ENCODE measurements around the gene IP6K3.

IP6K3 gene

DNA sequence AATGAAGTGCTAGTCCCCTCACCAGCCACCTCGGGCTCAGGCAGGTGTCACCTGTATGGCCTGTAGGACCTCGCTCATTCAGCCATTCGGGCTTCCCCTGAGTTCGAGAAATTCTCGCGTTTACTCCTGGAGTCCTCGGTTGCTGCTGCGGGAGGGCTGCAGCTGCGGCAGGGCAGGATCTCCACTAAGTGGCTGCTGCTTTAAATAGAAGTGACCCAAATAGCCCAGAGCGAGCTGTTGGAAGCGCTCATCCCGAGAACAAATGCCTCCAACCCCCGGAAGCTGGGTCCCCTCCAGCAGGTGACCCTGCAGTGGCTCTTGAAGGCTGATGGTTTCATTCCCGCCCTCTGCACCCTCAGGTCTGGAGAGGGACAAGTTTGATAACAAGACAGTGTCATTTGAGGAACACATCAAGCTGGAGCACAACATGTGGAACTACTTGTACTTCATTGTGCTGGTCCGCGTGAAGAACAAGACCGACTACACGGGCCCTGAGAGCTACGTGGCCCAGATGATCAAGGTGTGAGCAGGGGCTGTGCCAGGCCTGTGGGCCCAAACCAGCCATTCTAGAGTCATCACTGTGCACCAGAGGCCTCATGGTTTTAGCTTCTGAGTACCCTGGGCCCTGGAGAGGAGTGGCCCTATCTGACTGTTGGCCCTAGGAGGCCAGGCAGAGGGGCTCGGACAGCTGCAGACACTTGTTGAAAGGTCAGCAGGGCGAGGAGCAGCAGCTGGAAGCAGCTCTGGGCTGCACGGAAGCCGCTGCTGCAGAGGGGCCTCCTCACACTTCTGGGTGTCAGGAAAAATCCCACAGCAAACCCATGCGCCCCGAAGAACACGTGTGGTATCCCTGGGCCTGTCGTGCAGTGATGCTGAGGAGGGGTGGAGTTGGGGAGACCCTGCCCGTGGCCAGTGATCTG lies 53.3 kb downstream of the IP6K3 start:
- H3K36me3 Mint-ChIP-seq (ENCODE audit: low read depth): peaks cover 69% of the 10 kb centered on the region

DNA sequence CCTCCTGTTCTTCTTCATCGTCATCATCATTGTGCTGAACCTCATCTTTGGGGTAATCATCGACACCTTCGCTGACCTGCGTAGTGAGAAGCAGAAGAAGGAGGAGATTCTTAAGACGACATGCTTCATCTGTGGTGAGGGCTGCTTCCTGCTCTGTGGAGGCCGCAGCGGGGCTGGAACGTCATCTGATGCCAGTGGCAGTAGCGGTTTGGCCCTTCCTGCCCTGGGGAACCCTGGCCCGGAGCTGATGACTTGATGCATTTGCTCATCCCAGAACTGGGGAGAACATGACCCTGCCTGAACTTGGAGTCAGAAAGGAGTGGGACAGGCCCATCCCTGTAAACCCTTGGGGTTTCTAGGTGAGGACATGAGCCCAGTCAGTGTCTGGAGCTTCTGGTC lies 53.9 kb downstream of the IP6K3 start:
- Mint-ChIP-seq H3K4me1 (ENCODE audit: low read depth) (peaks cover 65% of the 10 kb centered on the region), H3K9me3 (no peaks in the 10 kb centered on the region), H3K27ac (peak overlapping the region; percentile 86), H3K36me3 (ENCODE audit: low read depth) (peaks cover 65% of the 10 kb centered on the region), H3K27me3 (no peaks in the 10 kb centered on the region), H3K4me3 (peak overlapping the region; percentile 56)

More for the DNA sequence above, 53.3 kb downstream of the IP6K3 start:
- peak overlapping the region; percentile 87 for H3K27ac Mint-ChIP-seq
- H3K27me3 Mint-ChIP-seq: no peaks in the 10 kb centered on the region
- H3K4me1 Mint-ChIP-seq (ENCODE audit: low read depth): peaks cover 71% of the 10 kb centered on the region
- H3K4me3 Mint-ChIP-seq: no peak overlapping the region
- H3K9me3 Mint-ChIP-seq: no peaks in the 10 kb centered on the region

DNA sequence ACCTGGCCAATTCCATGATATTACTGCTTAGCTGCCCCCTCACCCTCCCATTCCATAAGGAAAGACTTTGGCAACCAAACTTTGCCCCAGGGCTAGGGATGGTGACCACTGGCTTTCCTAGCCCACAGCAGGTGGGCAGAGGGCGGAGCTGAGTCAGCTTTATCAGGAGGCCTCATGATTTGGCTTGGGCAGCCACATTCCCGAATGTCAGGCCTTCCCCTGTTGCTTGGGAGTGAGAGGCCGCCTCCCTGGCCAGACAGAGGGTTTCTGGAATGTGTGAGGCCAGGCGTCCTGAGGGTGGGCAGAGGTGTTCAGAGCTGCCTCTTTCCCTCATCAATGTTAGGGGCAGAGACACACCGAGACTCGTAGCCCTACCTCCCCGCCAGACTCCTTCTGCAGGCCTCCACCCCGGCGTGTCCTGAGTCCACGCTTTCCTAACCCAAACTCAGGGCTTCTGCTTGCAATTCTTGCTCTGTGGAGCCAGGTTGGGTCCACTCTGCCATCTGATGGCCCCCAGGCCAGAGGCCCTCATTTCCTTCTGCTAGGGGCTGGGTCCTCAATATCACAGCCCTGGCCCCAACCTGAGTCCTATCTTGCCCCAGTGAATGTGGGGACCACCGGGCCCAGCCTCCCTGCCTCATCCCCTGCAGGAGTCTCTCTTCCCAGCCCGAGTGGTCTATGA lies 54.5 kb downstream of the IP6K3 start:
- Mint-ChIP-seq H3K36me3 (ENCODE audit: low read depth) (peaks cover 60% of the 10 kb centered on the region), H3K27ac (peak overlapping the region; percentile 86), H3K4me3 (peak overlapping the region; percentile 56), H3K9me3 (no peaks in the 10 kb centered on the region), H3K4me1 (ENCODE audit: low read depth) (peaks cover 60% of the 10 kb centered on the region), H3K27me3 (no peaks in the 10 kb centered on the region)

DNA sequence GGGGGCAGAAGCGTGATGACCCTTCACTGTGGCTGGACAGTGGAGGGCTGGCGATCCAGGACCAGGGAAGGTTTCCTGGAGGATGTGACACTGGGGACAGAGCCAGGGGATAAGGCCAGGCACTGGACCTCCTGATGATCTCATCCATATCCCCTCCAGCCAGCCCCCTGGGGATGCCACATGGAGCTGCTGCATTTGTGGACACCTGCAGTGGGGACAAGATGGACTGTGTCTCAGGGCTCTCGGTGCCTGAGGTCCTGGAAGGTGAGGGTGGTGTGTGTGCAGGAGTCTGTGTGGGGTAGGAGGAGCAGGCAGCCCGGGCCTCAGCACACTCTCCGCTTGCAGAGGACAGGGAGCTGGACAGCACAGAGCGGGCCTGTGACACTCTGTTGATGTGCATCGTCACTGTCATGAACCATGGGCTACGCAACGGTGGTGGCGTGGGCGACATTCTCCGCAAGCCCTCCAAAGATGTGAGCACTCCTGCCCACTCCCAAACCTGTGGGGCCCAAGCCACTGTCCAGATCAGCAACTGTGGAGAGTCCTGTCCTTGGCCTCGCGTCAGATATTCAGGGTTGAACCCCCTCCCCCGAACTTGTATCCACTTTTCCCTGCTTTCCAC lies 55.1 kb downstream of the IP6K3 start:
- peaks cover 53% of the 10 kb centered on the region for H3K4me1 Mint-ChIP-seq (ENCODE audit: low read depth)
- no peak overlapping the region for H3K4me3 Mint-ChIP-seq
- H3K27me3 Mint-ChIP-seq: no peaks in the 10 kb centered on the region
- H3K9me3 Mint-ChIP-seq: no peaks in the 10 kb centered on the region
- peaks cover 60% of the 10 kb centered on the region for H3K36me3 Mint-ChIP-seq (ENCODE audit: low read depth)
- H3K27ac Mint-ChIP-seq: peak overlapping the region; percentile 52

DNA sequence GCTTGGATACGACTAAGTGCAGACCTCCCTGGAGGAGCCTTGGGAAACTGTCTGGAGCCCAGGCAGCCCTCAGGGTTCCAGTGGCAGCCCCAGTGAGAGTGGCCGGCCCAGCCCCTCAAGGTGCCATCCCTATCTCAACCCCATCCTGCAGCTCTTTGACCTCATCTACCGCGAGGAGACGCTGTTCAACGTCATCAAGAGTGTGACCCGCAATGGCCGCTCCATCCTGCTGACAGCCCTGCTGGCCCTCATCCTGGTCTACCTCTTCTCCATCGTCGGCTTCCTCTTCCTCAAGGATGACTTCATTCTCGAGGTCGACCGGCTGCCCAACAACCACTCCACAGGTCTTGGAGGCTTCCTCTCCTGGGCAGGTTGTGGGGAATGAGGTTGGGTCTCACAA lies 55.9 kb downstream of the IP6K3 start:
- H3K27ac Mint-ChIP-seq: no peak overlapping the region
- H3K27me3 Mint-ChIP-seq: no peaks in the 10 kb centered on the region
- no peak overlapping the region for H3K4me3 Mint-ChIP-seq
- H3K9me3 Mint-ChIP-seq: no peaks in the 10 kb centered on the region
- peaks cover 45% of the 10 kb centered on the region for H3K4me1 Mint-ChIP-seq (ENCODE audit: low read depth)
- H3K36me3 Mint-ChIP-seq (ENCODE audit: low read depth): peaks cover 58% of the 10 kb centered on the region

DNA sequence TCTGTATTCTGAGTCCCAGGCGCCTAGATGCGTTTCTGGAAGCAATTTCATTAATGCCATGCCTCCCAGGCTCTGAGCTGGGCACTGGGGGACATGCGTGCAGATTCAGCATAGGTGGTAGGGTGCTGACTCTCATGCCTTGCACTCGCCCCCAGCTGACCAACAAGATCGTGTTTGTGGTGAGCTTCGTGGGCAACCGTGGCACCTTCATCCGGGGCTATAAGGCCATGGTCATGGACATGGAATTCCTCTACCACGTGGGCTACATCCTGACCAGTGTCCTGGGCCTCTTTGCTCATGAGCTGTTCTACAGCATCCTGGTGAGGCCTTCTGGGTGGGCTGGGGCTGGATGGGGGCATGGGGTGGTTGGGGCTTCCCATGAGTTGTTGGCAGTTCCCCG lies 56.8 kb downstream of the IP6K3 start:
- no peak overlapping the region for H3K4me3 Mint-ChIP-seq
- H3K9me3 Mint-ChIP-seq: no peaks in the 10 kb centered on the region
- H3K27me3 Mint-ChIP-seq: no peaks in the 10 kb centered on the region
- peaks cover 36% of the 10 kb centered on the region for H3K4me1 Mint-ChIP-seq (ENCODE audit: low read depth)
- H3K36me3 Mint-ChIP-seq (ENCODE audit: low read depth): peaks cover 59% of the 10 kb centered on the region
- no peak overlapping the region for H3K27ac Mint-ChIP-seq

DNA sequence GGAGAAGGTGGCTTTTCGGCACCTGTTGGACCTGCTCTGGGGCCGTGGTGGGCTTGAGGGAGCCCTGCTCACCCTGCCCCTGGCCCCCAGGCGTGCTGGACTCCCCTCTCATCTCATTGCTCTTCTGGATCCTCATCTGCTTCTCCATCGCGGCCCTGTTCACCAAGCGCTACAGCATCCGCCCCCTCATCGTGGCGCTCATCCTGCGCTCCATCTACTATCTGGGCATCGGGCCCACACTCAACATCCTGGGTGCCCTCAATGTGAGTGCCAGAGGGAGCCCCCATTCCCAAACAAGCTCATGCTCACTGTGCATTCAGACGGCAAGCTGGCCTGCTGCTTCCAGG lies 57.6 kb downstream of the IP6K3 start:
- H3K4me3 Mint-ChIP-seq: no peak overlapping the region
- peaks cover 29% of the 10 kb centered on the region for H3K4me1 Mint-ChIP-seq (ENCODE audit: low read depth)
- H3K9me3 Mint-ChIP-seq: no peaks in the 10 kb centered on the region
- no peaks in the 10 kb centered on the region for H3K27me3 Mint-ChIP-seq
- no peak overlapping the region for H3K27ac Mint-ChIP-seq
- H3K36me3 Mint-ChIP-seq (ENCODE audit: low read depth): peaks cover 55% of the 10 kb centered on the region

DNA sequence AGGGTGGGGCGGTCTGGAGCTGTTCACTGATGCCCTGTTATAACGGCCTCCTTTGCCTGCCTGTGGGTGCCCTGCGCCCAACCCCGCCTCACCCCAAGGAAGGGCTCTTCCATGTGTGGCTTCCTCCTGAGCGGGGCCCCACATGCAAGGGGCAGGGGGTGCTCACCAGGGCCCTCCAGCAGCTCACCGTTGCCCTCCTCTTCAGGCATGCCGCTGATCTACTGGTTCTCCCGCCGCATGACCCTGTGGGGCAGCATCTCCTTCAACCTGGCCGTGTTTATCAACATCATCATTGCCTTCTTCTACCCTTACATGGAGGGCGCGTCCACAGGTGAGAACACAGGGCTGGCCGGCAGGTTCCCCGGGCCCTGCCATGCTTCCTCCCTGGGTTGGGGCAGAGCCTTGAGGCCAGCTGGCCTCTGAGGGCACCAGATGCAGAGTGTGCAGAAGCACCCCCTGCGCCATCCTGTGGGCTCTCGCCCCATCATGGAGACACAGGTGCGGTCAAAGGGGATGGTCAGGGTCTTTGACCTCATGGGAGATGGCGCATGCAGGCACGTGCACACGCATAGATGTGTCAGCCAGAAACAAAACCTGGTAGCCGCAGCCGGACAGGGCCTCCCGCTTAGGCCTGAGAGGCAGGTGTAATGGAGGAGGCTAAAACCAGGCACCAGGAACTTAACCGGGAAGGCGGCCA lies 58.1 kb downstream of the IP6K3 start:
- no peak overlapping the region for H3K4me3 Mint-ChIP-seq
- H3K27me3 Mint-ChIP-seq: no peaks in the 10 kb centered on the region
- no peaks in the 10 kb centered on the region for H3K9me3 Mint-ChIP-seq
- peaks cover 54% of the 10 kb centered on the region for H3K36me3 Mint-ChIP-seq (ENCODE audit: low read depth)
- peaks cover 27% of the 10 kb centered on the region for H3K4me1 Mint-ChIP-seq (ENCODE audit: low read depth)
- H3K27ac Mint-ChIP-seq: no peak overlapping the region

DNA sequence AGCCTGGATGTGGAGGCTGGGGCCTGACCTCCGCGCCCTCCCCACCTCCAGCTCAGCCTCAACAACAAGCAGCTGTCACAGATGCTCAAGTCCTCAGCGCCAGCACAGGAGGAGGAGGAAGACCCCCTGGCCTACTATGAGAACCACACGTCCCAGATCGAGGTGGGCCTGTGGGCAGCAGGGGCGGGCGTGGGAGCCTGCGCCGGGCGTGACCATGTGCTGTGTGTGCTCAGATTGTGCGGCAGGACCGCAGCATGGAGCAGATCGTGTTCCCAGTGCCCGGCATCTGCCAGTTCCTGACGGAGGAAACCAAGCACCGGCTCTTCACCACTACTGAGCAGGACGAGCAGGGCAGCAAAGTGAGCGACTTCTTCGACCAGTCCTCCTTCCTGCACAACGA lies 58.7 kb downstream of the IP6K3 start:
- H3K4me1 Mint-ChIP-seq (ENCODE audit: low read depth): peaks cover 27% of the 10 kb centered on the region
- H3K4me3 Mint-ChIP-seq: no peak overlapping the region
- no peak overlapping the region for H3K27ac Mint-ChIP-seq
- no peaks in the 10 kb centered on the region for H3K27me3 Mint-ChIP-seq
- peaks cover 55% of the 10 kb centered on the region for H3K36me3 Mint-ChIP-seq (ENCODE audit: low read depth)
- H3K9me3 Mint-ChIP-seq: no peaks in the 10 kb centered on the region

DNA sequence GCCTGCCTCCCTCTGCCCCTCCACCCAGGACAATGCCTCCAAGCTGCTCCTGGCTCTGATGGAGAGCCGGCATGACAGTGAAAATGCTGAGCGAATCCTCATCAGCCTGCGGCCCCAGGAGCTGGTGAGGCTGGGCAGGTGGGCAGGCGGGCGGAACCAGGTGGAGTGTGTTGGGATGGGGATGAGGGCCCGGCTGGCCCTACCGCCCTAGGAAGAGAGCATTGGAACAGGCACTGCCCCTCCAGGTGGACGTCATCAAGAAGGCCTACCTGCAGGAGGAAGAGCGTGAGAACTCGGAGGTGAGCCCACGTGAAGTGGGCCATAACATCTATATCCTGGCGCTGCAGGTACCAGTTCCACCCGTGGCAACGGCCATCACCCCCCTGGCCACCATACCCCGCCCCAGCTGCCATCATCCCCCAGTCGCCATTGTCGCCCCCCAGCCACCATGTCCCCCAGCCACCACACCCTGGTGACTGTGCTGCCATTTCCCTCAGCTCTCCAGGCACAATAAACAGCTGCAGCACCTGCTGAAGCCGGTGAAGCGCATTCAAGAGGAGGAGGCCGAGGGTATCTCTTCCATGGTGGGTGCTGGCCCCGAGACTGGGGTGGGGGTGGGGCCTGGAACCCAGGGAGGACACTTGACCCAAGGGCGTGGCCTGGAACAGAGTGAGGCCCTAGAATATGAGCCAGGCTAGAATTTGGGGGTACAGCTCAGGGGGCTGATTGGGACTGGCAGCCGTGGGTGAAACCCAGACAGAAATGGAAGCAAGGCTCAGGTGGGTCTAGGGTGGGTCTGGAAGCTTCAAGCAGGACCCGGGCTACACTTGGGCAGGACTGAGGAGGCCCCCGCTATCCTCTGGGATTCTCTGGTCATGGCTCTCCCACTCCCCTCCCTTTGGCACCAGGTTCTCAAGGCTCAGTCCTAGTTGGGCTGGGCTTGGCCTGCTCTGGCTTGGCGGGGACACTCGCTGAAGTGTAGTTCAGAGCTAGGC lies 59.4 kb downstream of the IP6K3 start:
- no peak overlapping the region for H3K4me3 Mint-ChIP-seq
- H3K36me3 Mint-ChIP-seq (ENCODE audit: low read depth): peaks cover 48% of the 10 kb centered on the region
- no peaks in the 10 kb centered on the region for H3K27me3 Mint-ChIP-seq
- H3K27ac Mint-ChIP-seq: no peak overlapping the region
- no peaks in the 10 kb centered on the region for H3K9me3 Mint-ChIP-seq
- H3K4me1 Mint-ChIP-seq (ENCODE audit: low read depth): peaks cover 25% of the 10 kb centered on the region

DNA sequence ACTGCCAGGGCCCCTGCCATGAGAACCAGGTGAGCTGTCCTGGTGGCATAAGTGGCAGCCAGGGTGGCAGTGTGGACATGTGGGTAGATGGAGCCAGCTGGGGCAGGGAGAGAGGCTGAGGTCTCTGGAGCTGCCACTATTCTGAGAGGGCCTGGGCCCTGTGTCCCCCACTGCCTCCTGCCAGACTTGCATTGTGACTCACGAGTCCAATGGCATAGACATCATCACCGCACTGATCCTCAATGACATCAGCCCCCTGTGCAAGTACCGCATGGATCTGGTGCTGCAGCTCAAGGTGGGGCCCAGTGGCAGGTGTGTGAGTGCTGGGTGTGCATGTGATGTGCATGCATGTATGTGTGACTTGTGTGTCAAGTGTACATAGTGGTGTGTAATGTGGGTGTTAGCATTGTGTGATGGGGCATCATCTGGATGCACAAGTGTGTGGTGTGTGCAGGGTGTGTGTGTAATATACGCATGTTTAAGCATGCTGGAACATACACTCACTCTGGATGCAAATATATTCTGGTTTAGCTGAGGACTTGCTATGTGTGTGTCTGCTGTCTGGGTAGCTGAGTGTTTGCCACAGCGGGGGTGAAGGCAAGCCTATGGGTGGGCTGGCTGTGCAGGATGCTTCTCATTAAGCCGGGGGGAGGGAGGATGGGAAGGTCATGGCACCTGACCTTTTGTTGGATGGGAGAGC lies 60.3 kb downstream of the IP6K3 start:
- peaks cover 16% of the 10 kb centered on the region for H3K4me1 Mint-ChIP-seq (ENCODE audit: low read depth)
- H3K9me3 Mint-ChIP-seq: no peaks in the 10 kb centered on the region
- H3K4me3 Mint-ChIP-seq: no peak overlapping the region
- no peak overlapping the region for H3K27ac Mint-ChIP-seq
- H3K36me3 Mint-ChIP-seq (ENCODE audit: low read depth): peaks cover 42% of the 10 kb centered on the region
- H3K27me3 Mint-ChIP-seq: no peaks in the 10 kb centered on the region

DNA sequence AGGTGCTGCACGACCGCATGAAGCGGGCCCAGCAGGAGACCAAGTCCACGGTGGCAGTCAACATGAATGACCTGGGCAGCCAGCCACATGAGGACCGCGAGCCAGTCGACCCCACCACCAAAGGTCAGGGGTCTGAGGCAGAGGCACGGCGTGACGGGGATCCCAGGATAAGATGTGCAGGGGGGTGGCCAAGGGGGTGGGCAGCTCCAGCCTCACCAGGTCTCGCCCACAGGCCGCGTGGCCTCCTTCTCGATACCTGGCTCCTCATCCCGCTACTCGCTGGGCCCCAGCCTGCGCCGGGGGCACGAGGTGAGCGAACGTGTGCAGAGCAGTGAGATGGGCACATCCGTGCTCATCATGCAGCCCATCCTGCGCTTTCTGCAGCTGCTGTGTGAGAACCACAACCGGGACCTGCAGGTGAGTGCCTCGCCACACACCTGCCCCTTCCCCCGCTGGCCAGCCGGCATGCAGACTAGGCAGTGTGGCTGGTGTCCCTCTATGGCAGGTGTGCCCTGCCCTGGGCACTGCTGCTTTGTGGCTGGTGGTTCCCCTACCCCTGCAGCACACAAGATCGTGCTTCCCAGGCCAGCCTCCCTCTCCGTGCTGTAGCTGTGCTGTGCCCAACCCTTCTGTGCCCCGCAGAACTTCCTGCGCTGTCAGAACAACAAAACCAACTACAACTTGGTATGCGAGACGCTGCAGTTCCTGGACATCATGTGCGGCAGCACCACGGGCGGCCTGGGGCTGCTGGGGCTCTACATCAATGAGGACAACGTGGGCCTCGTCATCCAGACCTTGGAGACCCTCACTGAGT lies 61.1 kb downstream of the IP6K3 start:
- H3K27me3 Mint-ChIP-seq: no peaks in the 10 kb centered on the region
- H3K36me3 Mint-ChIP-seq (ENCODE audit: low read depth): peaks cover 43% of the 10 kb centered on the region
- peak overlapping the region; percentile 58 for H3K27ac Mint-ChIP-seq
- no peak overlapping the region for H3K4me3 Mint-ChIP-seq
- H3K9me3 Mint-ChIP-seq: no peaks in the 10 kb centered on the region
- H3K4me1 Mint-ChIP-seq (ENCODE audit: low read depth): peaks cover 14% of the 10 kb centered on the region

DNA sequence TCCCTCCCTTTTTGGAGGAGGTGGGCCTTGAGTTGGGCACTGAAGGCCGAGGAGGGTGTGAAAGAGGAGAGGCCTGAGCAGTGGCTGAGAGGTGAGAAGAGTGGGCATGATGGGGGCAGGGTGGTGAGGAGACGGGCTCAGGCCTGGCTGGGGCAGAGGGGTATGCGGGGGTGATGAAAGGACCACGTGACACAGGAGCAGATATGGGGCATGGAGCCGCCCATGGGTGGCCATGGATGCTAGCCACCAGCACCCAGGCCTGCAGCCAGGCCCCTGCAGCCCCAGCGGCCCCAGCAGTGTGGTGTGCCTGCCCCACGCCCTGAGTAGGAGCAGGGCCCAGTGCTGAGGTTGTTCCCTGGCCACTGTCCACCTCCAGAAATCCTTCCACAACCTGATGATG lies 61.7 kb downstream of the IP6K3 start:
- peaks cover 46% of the 10 kb centered on the region for H3K36me3 Mint-ChIP-seq (ENCODE audit: low read depth)
- H3K9me3 Mint-ChIP-seq: no peaks in the 10 kb centered on the region
- H3K27me3 Mint-ChIP-seq: no peaks in the 10 kb centered on the region
- no peak overlapping the region for H3K4me3 Mint-ChIP-seq
- H3K27ac Mint-ChIP-seq: no peak overlapping the region
- peaks cover 14% of the 10 kb centered on the region for H3K4me1 Mint-ChIP-seq (ENCODE audit: low read depth)
